H7 (cell line): ENCODE data around the gene PAX6. TPM values are rescaled to one million over a fixed set of nuclear protein-coding genes. Genes with fewer than 3 reads are reported as not detected.

Experiments
- DNase-seq: peaks from one replicate; pipeline ENCODE4 v3.0.0; 2012
- H3K27me3 ChIP-seq: 2 replicates; pipeline ENCODE4 v1.6.0; 2011; ENCODE audit warnings: mild to moderate bottlenecking, low read length; ENCODE audit not compliant: control insufficient read depth, insufficient read depth
- H3K36me3 ChIP-seq: replicated peaks from 2 replicates; pipeline ENCODE4 v1.5.1; 2011; ENCODE audit warnings: low read length; ENCODE audit not compliant: control insufficient read depth, insufficient read depth
- H3K4me3 ChIP-seq: 2 replicates; pipeline ENCODE4 v1.5.1; 2011; ENCODE audit warnings: low read depth, mild to moderate bottlenecking, control low read depth, low read length, moderate library complexity; ENCODE audit not compliant: insufficient read depth
- total RNA-seq: library from RNA; depleted of rRNA; stranded (reverse); fragments of >200 nt; shearing (Covaris generic); gene quantifications from 2 replicates; pipeline ENCODE4 v1.2.3, GENCODE V29; 2014

PAX6 gene
- total RNA-seq, 1 experiment from 2014 or later, result 12.3 TPM

DNA sequence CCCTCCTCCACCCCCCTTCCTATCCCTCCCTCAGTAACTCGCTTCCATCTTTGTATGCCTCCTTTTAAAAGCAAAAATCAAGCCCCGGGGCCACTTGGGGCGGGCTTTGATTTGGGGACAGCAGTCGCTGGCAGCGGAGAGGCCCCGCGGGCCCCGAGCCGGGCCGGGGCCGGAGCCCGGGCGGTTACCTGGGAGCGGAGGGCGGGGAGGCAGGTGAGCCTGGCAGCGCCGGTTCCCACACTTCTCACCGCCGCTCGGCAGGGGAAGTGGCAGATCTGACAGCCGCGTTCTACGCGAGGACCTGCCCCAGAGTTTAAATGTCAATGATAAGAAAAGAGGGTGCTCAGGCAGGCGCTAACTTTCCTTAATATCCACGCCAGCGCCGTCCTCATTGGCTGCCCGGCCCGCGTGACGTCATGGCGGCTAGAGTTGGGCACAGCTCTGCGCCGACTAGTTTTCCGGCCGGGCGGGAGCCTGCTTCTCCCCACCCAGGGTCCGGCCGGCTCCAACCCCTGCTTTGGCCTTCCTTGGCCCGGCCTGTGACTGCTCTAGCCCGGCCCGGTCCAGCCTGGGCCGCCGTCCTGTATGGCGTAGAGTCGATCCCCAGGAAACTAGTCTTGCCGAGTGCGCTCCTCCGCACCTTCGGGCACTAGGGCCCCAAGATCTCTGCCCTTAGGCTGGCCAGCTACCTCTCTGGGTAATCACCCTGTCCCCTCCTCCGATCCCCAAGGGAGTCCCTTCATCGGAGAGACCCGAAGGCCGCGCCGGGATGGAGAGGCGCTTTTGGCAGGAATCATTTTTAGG is 6.7 kb upstream of the PAX6 start:
- Histone ChIP-seq H3K36me3 (no peaks in the 10 kb centered on the region), H3K27me3 (peaks cover 96% of the 10 kb centered on the region), H3K4me3 (peak overlapping the region; percentile 40)
- peak; percentile 84 for DNase-seq

DNA sequence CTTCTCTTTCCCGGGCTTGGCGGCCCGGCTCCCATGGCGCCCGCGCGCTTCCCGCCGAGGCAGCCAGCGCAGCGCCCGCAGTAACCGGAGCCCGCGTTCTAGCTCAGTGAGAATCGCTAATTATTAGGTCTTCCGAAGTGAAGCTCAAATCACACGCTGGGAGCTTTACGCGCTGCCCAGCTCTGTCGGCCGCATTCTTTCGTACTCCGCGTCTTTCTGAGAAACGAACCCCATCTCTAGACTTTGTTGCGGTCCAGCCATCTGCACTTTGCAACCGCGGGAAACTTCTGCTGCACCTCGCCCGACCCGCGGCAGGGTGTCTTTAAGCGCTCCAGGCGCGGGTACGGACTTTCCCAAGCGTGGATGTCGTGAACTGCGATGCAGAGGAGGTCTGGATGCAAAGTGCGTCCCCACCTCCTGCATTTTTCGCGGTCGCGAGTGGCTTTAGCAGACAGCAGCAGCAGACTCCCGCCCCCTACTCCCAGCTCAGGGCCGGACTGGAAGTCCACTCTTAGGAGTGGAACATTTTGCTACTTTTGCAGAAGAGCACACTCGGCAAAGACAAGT is 6.0 kb upstream of the PAX6 start:
- peak overlapping the region; percentile 40 for H3K4me3 ChIP-seq
- DNase-seq, result peak; percentile 74
- no peaks in the 10 kb centered on the region for H3K36me3 ChIP-seq
- peaks cover 98% of the 10 kb centered on the region for H3K27me3 ChIP-seq

DNA sequence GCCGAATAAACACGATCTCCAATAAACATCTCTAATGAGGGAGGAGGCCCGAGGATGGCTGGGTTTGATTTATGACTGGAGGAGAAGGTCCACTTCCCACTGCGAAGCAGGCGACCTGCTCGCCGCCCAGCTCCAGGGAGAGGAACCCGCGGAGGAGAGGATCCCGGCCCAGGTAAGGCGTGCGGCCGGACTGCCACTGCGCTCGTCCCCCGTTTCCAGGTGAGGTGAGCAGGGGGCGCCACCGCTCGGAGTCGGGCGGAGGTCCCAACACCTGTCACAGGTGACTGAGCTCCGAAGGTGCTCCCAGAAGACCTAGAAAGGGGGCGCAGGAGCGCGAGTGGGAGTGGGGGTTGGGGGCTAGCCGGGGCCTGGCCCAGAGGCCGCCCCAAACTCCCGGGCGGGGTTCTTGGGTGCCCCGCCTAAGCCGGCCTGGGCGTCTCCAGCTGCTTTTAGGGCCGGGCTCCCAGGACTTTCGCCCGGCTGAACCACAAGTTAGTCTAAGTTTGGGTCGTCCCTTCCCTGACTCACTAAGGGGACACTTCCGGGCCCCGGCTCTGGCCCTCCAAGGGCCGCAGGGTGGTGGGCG is 5.4 kb upstream of the PAX6 start:
- H3K27me3 ChIP-seq, result peaks cover 99% of the 10 kb centered on the region
- peak overlapping the region; percentile 40 for H3K4me3 ChIP-seq
- DNase-seq, result peak; percentile 77
- H3K36me3 ChIP-seq, result no peaks in the 10 kb centered on the region

DNA sequence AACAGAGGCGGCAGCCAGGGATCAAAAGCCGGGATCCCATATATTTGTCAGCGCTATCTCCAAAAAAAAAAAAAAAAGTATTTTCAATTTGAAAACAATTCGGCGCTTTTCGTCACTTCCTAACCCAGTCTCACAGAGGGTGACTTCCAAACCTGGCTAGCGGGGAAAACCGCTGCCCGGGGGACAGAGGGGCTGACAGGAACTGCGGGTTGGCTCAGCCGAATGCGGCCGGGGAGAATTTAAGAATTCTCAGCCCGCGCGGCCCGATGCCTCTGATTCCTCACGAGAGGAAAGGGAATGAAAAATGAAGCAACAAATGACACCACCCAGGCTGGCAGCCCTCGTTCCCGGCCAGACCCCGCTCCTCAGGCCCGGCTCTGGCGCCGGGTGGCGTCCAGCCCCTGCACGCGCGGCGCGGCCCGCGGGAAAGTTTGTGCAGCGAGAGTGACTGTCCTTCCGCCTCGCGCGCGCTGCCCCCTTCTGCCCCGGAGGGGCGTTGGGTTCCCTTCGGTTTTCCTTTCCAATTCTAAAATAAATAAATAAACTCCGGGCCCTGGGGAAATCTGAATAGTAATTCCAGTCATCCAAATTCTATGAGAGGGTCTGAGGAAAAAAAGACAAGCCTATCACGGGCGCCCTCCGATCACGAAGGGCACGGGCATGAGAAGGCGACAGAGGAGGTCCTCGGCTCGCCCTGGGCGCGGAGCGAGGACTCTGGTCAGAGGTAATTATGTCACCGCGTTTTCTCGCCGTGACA is 4.8 kb upstream of the PAX6 start:
- H3K4me3 ChIP-seq, result peak overlapping the region; percentile 40; the same call in 1 of the 2 replicates
- peaks cover 95% of the 10 kb centered on the region for H3K27me3 ChIP-seq
- no peaks in the 10 kb centered on the region for H3K36me3 ChIP-seq
- peak; percentile 63 for DNase-seq

DNA sequence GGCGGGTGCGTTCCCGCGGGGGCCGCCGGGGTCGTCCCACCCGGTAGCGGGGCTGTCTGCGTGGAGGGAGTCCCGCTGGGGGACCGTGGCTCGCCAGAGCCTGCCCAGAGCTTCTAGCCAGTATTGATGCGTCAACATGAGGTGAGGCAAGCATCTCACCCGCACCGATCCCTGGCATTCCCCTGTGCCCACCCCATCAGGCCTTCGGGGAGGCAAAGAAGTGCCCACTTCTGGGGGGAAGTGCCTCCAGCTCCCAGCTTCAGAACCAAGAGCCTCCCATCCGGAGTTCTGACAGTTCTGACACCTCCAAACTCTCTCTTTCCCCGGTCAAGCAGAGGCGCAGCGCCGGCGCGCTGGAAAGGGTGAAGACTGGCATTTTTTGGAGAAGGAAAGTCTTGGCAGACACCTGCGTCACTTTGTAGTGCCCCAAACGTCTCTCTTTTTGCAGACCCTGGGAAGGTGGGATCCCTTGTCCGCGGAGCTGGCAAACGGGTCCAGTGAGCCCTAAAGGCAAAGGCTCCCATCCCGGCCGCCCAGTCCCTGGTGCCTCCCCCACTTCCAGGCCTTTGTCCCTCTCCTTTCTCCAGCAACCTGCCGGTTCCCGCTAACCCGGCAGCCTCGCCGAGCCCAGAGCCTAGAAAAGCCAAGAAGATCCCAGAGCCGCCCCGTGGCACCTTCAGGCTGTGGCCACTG is 3.2 kb upstream of the PAX6 start:
- no peaks in the 10 kb centered on the region for H3K36me3 ChIP-seq
- DNase-seq, result peak; percentile 76
- peak overlapping the region; percentile 26 for H3K4me3 ChIP-seq
- H3K27me3 ChIP-seq, result peaks cover 95% of the 10 kb centered on the region

DNA sequence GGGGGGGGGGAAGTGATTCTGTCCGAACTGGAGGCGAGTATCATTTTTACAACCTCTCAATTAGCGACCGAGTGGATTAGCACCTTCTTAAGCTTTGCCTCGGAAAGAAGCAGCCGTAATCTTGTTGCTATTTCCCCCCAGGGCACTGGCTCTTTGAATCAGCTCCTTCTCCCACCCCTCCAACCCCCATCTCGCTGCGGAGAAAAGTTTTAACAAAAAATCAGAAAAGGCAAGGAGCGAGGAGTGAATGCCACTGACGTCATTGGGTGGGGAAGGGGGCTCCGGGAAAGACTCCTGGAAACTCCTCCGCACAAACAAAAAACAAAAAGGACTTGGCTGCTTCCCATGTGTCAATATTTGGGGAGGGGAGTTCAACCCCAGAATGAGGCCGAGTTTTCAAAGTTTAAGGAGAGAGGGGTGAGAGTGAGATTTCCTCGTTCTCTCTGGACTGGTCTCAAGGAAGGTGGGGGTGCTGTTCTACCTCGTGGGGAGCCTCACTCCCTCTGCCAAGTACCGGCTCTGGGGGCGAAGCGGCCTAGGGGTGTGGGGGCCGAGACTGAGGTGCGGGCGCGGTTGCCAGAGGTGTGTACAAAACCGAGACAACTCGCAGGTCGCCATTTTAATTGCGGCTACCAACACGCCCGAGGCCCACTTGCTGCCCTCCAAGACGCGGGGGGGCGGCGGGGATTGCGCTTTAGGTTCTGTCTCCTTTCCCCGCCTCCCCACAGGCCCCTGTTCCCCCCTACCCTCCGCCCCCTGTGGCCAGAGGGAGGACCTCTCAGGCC is 2.5 kb upstream of the PAX6 start:
- Histone ChIP-seq H3K4me3 (peak overlapping the region; percentile 26), H3K27me3 (peaks cover 95% of the 10 kb centered on the region), H3K36me3 (no peaks in the 10 kb centered on the region)
- peak; percentile 60 for DNase-seq

DNA sequence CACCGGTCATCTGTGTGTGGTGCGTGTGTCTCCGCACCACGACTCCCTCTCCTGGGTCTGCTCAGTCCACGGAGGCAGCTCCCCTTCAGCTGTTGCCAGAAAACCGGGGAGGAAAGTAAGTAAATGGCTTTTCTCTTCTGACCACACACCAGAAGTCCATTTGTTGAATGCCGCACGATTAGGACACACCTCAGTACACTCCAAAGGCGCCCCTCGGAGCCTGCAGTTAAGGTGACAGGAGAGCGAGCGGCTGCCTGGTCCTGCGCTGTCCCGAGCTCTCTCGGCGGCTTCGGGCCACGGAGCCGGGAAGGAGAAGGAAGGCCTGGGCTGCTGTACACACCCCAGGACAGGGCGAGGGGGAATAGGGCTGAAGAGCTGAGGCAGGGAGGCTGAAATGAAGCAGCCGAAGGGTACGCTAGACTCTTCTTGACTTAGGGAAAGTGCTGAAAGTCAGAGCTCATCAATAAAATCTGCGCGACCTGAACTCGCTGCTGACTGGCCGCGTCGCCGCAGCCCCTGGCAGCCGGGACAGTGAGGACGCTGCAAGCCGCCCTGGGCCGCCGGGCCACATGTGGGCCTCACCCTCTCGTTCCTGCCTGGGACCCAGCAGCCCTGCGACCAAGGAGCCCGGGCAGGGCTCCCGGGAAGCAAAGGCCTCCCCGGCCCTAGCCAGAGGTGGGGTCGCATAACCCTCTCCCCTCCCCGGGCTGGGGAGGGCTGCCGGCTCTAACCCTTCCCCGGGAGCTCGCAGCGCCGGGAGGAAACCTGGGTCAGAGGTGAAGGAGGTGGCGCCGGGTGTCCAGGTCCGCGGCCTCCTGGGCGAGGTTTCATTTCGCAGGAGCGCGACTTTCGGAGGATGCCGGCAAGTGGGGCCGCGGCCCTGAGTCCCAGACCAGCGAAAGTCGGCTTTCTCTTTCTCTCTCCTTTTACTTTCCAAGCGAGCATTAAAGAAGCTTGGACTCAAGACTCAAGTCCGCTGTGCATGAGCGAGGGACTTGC is 1.6 kb upstream of the PAX6 start:
- H3K36me3 ChIP-seq, result no peaks in the 10 kb centered on the region
- peak; percentile 83 for DNase-seq
- peak overlapping the region; percentile 26 for H3K4me3 ChIP-seq
- peaks cover 95% of the 10 kb centered on the region for H3K27me3 ChIP-seq

DNA sequence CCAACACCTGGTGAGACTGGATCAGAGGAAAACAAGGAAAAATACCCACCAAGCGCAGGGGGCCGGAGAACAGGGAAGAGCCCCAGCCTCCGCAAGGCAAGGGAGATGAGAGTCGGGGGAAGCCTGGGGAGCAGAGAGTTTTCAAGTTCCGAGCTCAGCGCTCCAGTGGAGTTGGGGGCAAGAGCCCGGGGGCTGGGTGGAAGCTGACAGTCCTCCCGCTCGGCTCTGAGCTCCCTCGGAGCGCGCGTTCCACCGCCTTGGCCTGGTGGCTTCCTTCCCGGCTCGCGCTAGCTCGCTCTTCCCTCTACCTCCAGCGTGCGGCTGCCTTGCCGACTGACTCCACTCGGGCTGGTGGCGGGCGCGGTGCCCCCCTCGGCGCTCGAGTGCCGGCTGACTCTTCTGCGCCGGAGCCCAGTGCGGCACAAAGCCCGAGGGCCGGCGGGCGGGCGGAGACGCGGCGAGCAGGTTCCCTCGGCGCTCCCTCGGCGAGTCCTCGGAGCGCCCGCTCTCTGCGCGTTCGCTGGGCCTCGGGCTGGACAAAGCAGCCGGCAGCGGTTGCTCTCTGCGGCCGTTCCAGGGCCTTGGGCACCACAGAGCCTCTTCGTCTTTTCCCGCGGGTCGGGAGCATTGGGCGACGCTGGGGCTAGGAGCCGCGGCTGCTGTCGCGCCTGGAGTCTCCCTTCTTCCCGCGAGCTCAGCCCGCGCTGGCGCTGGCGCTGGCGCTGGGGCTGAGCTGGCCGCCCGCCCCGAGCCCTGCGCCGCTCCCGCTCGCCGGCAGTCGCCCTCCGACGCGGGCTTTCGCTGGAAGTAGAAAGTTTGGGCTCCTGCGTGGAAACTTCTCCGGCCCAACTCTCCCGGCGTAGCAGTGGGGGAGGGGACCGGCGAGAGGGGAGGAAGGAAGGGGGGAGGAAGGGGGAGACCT is 1.0 kb downstream of the PAX6 start:
- H3K27me3 ChIP-seq, result peaks cover 95% of the 10 kb centered on the region
- H3K36me3 ChIP-seq, result no peaks in the 10 kb centered on the region
- DNase-seq, result peak; percentile 88
- peak overlapping the region; percentile 40 for H3K4me3 ChIP-seq

DNA sequence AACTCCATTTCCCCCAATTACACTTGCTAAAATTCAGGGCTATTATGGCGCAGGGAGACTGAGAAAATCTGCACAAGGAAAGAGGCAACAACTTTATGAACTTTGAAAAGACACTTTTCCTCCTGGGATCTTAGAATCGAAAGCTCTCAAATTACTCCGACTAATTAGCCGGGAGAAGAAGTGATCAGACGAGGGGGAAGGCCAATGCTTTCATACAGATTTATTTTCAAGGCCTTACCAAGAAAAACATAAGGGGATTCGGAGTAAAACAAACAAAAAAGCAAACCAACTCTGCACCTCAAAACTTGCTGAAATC is 1.6 kb downstream of the PAX6 start:
- Histone ChIP-seq H3K4me3 (peak overlapping the region; percentile 39), H3K36me3 (no peaks in the 10 kb centered on the region), H3K27me3 (peaks cover 95% of the 10 kb centered on the region)
- no peak for DNase-seq

DNA sequence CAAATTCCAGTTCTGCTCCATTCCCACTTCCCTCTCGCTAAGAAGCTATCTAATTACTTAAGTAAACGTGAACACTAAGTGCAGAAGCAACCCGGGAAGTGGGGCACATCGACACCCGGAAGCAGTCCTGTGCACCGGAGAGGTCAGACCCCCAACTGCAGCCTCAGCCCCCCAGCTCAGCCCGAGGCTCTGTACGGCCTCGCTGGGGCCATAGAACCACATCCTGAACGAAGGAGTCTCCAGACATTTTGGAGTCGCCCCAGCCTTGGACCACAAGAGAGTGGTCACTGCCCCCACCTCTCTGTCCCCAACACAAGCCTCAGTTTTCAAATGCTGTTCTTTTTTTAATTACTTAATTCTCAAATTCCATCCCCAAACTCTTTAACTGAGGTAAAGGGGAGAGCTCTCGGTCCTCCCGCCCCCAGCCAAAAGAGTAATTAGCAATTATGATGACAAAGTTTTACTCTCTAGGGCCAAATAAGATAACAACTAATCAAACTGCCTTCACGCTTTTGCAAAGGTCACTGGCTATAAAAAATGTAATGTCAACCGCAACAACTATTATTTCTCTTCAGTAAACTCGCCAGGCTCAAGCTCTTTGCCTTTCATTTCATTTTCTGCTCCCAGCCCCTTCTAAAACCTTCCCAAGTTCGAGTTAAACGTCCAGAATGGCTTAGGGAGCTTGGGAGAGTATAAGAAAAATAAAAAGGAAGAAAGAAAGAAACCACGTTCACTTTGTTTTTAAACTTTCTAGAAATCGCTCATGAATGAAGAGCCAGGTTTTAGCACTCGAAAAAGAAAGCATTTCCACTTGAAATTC is 2.2 kb downstream of the PAX6 start:
- DNase-seq, result peak; percentile 51
- Histone ChIP-seq H3K36me3 (no peaks in the 10 kb centered on the region), H3K27me3 (peaks cover 95% of the 10 kb centered on the region), H3K4me3 (peak overlapping the region; percentile 0; the same call in 1 of the 2 replicates)

DNA sequence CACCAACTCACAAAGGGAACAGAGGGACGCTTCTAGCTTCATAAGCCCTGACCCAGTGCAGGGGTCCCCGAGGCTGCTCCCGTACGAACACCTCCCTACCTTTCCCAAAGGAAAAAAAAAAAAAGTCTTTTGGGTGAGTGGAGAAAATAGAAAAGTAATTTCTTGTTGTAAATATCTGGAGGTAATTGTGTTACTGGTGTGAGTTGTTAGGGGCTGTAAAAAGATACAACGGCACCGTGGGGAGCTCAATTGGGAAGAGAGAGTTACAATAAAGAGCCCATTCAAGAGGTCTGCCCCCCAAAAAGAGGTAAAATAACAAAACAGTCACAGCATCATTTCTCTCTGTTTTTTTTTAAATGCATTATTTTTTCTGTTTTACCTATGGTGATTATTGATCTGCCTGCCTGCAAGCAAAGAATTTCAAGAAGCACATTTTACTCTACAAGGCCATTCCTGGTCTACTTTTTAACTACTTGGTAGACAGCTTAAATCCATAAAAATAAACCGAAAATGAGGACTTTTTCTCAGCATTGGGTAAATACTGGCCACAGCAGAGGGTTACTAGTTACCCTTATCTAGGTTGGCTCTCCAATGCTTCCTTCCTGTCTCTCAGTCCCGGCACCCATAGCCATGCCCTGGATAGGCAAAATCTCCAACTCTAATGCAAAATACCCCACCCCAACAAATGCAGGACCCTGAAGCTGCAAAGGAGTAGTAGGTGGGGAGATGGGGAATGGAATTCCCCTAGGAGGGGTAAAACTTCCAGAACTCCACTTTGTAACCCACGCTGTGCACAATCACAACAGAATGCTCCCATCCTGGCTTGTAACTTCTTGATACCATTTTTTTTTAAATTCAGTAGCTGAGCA is 3.1 kb downstream of the PAX6 start:
- H3K27me3 ChIP-seq, result peaks cover 95% of the 10 kb centered on the region
- H3K36me3 ChIP-seq, result no peaks in the 10 kb centered on the region
- H3K4me3 ChIP-seq, result peak overlapping the region; percentile 0; the same call in 1 of the 2 replicates
- DNase-seq, result peak; percentile 26
